ENCODE results near the gene C10orf53. TPM values are rescaled to one million over a fixed set of nuclear protein-coding genes. Genes with fewer than 3 reads are reported as not detected.
A peak's percentile ranks its signal among the peaks of the same experiment; 100 is the strongest.

C10orf53 gene
- total RNA-seq, 1 donor from 2014 or later = not detected

DNA sequence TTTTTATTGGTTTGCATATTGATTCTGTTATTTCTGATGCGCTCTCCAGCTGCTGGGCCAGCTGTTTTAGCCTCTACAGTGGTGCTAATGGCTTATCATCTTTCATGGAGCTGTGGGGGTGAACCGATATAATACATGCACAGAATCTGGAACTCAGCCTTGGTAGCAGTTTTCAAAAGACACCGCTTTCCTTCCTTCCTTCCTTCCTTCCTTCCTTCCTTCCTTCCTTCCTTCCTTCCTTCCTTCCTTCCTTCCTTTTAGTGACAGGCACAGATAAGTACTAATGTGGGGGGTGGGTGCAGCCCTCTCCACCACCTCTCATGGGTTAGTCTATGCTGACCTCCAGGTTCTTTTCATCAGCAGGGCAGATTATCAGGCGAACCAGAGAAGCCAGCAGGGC, 31.9 kb upstream of the C10orf53 start:
- peak in 1 of 2 experiments; percentile 13 for DNase-seq (ENCODE audit: low spot score in 2 of 2, unreplicated experiment in 2 of 2)
- TF ChIP-seq, protein P1, sequence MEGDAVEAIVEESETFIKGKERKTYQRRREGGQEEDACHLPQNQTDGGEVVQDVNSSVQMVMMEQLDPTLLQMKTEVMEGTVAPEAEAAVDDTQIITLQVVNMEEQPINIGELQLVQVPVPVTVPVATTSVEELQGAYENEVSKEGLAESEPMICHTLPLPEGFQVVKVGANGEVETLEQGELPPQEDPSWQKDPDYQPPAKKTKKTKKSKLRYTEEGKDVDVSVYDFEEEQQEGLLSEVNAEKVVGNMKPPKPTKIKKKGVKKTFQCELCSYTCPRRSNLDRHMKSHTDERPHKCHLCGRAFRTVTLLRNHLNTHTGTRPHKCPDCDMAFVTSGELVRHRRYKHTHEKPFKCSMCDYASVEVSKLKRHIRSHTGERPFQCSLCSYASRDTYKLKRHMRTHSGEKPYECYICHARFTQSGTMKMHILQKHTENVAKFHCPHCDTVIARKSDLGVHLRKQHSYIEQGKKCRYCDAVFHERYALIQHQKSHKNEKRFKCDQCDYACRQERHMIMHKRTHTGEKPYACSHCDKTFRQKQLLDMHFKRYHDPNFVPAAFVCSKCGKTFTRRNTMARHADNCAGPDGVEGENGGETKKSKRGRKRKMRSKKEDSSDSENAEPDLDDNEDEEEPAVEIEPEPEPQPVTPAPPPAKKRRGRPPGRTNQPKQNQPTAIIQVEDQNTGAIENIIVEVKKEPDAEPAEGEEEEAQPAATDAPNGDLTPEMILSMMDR (IDR thresholded peaks at IDR 0.05; ENCODE audit: unreplicated experiment) = no peak
- Mint-ChIP-seq H3K27me3 (ENCODE audit: low read depth) (peaks cover 79% of the 10 kb centered on the region), H3K9me3 (no peaks in the 10 kb centered on the region), H3K36me3 (no peaks in the 10 kb centered on the region), H3K4me3 (no peak overlapping the region), H3K4me1 (no peaks in the 10 kb centered on the region), H3K27ac (no peak overlapping the region)

DNA sequence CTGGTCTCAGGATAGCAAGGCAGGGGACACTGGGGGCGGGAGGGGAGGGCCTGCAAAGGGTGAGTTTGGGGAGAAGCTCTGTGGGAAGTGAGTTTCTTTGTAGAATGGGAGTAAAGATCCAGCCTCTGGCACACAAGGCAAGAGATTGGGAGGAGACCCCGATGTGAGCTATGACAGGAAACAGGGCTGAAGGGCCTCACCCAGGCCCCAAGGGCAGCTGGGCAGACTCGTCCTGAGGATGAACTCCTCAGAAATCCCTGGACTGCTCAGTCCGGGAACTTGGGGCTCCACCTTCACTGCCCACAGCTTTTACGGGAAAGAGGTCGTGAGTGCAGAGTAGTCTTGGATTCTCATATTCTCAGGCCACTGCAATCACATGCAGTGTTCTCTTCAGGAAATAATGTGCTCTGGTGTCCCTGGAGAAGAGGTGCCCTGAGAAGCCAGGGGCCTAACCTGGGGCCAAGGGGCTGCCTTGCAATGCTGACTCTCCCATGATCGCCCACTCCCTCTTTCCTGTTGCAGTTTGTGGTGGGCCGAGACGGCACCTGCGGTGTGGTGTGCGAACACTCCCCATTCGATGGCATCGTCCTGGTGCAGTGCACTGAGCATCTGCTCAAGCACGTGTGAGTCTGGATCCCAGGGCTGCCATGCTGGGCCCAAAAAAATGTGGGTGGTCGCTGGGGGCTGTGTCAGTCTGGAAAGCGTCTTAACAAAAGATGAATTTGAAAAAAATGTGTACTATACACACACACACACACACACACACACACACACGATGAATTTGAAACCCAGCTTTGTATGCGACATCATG, 31.3 kb upstream of the C10orf53 start:
- Mint-ChIP-seq H3K4me3 (no peak overlapping the region), H3K36me3 (no peaks in the 10 kb centered on the region), H3K27ac (no peak overlapping the region), H3K27me3 (ENCODE audit: low read depth) (peaks cover 82% of the 10 kb centered on the region), H3K4me1 (no peaks in the 10 kb centered on the region), H3K9me3 (no peaks in the 10 kb centered on the region)
- DNase-seq (ENCODE audit: low spot score in 2 of 2, unreplicated experiment in 2 of 2) = peak in 1 of 2 experiments; percentile 28
- TF ChIP-seq, protein P1 (IDR thresholded peaks at IDR 0.05; ENCODE audit: unreplicated experiment) = no peak

DNA sequence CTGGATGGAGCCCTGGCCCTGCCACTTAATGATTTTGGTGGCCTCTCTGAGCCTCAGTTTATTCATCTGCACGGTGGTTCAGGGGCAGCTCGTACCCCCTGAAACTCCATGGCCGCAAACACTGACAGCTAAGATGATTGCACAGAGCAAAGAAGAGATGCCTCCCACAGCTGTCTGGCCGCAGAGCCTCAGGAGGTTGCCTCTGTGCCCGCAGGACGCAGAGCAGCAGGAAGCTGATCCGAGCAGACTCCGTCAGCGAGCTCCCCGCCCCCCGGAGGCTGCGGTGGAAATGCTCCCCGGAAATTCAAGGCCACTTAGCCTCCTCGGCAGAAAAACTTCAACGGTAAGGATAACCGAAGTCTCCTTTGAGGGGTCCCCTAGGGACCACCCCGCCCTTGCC, 30.2 kb upstream of the C10orf53 start:
- H3K4me3 Mint-ChIP-seq = no peak overlapping the region
- no peaks in the 10 kb centered on the region for H3K9me3 Mint-ChIP-seq
- TF ChIP-seq, protein P1 (IDR thresholded peaks at IDR 0.05; ENCODE audit: unreplicated experiment) = no peak
- H3K27ac Mint-ChIP-seq = no peak overlapping the region
- peaks cover 84% of the 10 kb centered on the region for H3K27me3 Mint-ChIP-seq (ENCODE audit: low read depth)
- no peaks in the 10 kb centered on the region for H3K4me1 Mint-ChIP-seq
- no peaks in the 10 kb centered on the region for H3K36me3 Mint-ChIP-seq
- peak in 1 of 2 experiments; percentile 33 for DNase-seq (ENCODE audit: low spot score in 2 of 2, unreplicated experiment in 2 of 2)

DNA sequence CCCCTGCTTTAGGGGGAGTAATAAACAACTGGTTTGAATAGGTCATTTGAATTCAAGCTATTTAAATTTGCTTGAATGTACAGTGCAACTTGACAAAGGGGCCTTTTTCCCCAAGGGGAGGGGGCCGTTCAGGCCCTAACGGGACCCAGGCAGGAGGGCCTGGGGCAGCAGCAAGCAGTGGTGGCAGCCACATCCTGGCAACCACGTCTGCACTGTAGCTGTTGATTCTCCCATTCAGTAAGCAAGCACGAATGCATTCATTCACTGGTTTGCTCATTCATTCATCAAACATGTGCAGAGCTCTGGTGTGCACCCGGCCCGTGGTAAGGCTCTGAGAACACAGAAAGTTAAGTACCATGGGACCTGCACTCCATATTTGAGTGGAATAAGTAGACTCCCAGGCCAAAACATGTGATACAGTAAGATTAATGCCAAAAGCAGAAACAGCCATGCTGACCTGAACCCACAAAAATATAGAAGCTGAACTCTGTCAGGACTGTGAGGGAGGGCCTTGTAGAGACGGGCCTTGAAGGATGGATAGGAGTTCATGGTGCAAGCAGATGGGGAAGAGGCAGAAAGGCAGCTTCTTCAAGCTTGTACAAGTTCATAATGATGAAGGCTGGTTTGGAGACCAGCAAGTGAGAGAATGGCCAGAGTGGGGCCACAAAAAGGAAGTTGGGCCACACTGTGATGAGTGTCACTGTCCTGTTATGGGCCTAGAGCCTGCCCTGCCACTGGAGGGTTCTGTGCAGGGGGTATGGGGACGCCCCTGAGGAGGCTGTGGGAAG, 29.3 kb upstream of the C10orf53 start:
- no peak overlapping the region for H3K27ac Mint-ChIP-seq
- no peaks in the 10 kb centered on the region for H3K36me3 Mint-ChIP-seq
- peaks cover 75% of the 10 kb centered on the region for H3K27me3 Mint-ChIP-seq (ENCODE audit: low read depth)
- peak in 1 of 2 experiments; percentile 14 for DNase-seq (ENCODE audit: low spot score in 2 of 2, unreplicated experiment in 2 of 2)
- no peaks in the 10 kb centered on the region for H3K4me1 Mint-ChIP-seq
- H3K9me3 Mint-ChIP-seq = no peaks in the 10 kb centered on the region
- TF ChIP-seq, protein P1 (IDR thresholded peaks at IDR 0.05; ENCODE audit: unreplicated experiment) = no peak
- no peak overlapping the region for H3K4me3 Mint-ChIP-seq

DNA sequence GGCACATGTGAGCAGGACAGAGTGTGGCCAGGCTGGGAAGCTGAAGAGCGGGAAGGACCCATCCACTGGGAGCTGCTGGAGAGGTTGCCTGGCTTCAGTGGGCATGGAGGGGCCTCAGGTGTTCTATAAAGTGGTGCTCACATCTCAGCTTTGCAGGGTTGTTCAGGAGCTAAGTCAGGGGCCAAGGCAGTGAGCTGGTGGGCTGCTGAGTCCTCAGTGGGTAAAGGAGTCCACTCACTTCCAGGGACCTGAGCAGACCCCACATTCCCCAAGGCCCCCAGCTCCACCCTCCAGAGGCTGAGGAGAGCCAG, 28.8 kb upstream of the C10orf53 start:
- no peaks in the 10 kb centered on the region for H3K9me3 Mint-ChIP-seq
- DNase-seq (ENCODE audit: low spot score in 2 of 2, unreplicated experiment in 2 of 2) = peak in 1 of 2 experiments; percentile 11
- H3K4me3 Mint-ChIP-seq = no peak overlapping the region
- no peak overlapping the region for H3K27ac Mint-ChIP-seq
- TF ChIP-seq, protein P1 (IDR thresholded peaks at IDR 0.05; ENCODE audit: unreplicated experiment) = no peak
- peaks cover 74% of the 10 kb centered on the region for H3K27me3 Mint-ChIP-seq (ENCODE audit: low read depth)
- no peaks in the 10 kb centered on the region for H3K4me1 Mint-ChIP-seq
- no peaks in the 10 kb centered on the region for H3K36me3 Mint-ChIP-seq
